ENCODE data around the gene SLC41A2.
"Not testable (repeated sequence)": the region's sequence is repeated elsewhere in the genome, so short reads cannot be mapped to it uniquely, and the experiment has no call there.

The SLC41A2 gene

DNA sequence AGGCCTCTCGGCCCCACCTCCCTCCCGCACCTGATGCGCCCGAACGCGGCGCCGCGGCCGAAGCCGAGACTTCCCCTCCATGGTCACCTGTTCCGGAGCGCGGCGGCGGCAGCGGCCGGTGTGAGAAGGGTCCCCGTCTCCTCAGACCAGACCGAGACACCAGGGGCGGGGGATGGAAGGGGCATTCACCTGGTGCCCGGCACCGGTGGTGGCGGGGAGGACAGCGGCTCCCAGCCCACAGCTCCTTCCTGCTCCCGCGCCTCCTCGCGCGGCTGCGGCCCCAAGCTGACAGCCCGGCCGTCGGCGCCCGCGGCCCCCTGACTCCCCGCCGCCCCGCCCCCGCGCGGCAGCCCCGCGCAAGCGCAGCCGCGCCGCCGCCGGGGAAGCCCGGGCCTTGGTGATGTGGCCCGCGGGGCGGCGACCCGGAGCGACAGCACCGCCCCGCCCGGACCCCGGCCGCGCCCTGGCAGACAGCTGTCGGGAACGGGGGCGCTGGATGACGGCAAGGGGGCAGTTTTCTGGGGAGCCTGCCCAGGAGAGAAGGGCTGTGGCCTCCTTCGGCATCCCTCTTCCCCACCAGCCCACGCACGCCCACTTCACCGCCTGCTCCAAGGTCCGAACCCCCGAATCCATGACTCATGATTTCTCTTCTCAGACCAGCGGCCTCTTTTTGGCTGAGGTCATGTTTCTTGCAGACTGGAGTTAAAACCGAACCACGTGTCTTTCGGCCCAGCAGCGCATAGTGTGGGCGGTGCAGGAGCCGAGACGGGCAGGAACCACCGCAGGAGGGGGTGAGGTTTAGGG lies at the start of gene SLC41A2:
Gene SLC41A2, minus strand, starts transcription at position 290 of the 804 bp plus-strand sequence. CDS start 29,763 bp downstream, outside the sequence.
- peak within 1 kb of the TSS; percentile 96 for H3K27ac Mint-ChIP-seq
- peaks cover 8% of the 10 kb centered on the region for H3K27me3 Mint-ChIP-seq

DNA sequence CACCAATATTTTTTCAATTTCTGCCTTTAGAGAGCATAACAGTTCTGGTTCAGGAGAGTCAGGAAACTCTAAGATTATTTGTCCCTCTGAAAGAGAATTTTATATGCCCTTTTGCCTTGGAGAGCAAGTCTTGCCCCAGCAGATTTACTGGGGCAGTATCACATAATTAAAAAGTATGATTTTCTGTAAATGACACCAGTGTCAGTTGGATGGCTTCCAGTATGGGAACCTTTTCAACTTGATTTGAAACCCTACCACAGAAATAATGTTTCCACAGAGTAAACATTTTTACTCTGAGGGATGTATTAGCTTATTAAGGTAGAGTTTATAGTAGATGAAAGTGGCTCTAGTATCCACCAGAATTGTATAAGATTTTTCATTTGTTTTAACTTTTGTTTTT lies 43.4 kb upstream of the SLC41A2 start:
- Mint-ChIP-seq H3K27me3 (no peaks in the 10 kb centered on the region), H3K4me3 (no peak overlapping the region), H3K9me3 (no peaks in the 10 kb centered on the region), H3K36me3 (ENCODE audit: low read depth) (peaks cover 99% of the 10 kb centered on the region), H3K4me1 (ENCODE audit: low read depth) (peaks cover 33% of the 10 kb centered on the region), H3K27ac (no peak overlapping the region)
- intact Hi-C loops (cut with micrococcal nuclease), result no loop called here

More for the DNA sequence above, at the start of gene SLC41A2:
- Mint-ChIP-seq H3K4me1 (ENCODE audit: low read depth) (peaks cover 33% of the 10 kb centered on the region), H3K9me3 (no peaks in the 10 kb centered on the region), H3K36me3 (ENCODE audit: low read depth) (no peaks in the 10 kb centered on the region), H3K4me3 (peak within 1 kb of the TSS; percentile 85)
- intact Hi-C loops (cut with micrococcal nuclease), result loop anchor here (1.0 to 10.0 kb wide), 3 partner anchors 17 to 97 kb away; partner anchors contain the start of gene NOPCHAP1

GRCh38 chr12:104999347-104999685 lies 41.2 kb upstream of the SLC41A2 start:
- no peaks in the 10 kb centered on the region for H3K27me3 Mint-ChIP-seq
- peak overlapping the region; percentile 69 for H3K27ac Mint-ChIP-seq
- no peak overlapping the region for H3K4me3 Mint-ChIP-seq
- H3K9me3 Mint-ChIP-seq, result no peaks in the 10 kb centered on the region
- H3K36me3 Mint-ChIP-seq (ENCODE audit: low read depth), result peaks cover 100% of the 10 kb centered on the region
- intact Hi-C loops (cut with micrococcal nuclease), result loop anchor here (10.0 kb wide), 1 partner anchor 45 kb away; no protein-coding TSS in a partner anchor
- peaks cover 42% of the 10 kb centered on the region for H3K4me1 Mint-ChIP-seq (ENCODE audit: low read depth)

- intact Hi-C loops (cut with micrococcal nuclease), result loop anchor here (10.0 kb wide), 1 partner anchor 46 kb away; no protein-coding TSS in a partner anchor
- peaks cover 49% of the 10 kb centered on the region for H3K4me1 Mint-ChIP-seq (ENCODE audit: low read depth)
- H3K4me3 Mint-ChIP-seq, result no peak overlapping the region
- no peaks in the 10 kb centered on the region for H3K9me3 Mint-ChIP-seq
- H3K36me3 Mint-ChIP-seq (ENCODE audit: low read depth), result peaks cover 98% of the 10 kb centered on the region
- H3K27me3 Mint-ChIP-seq, result no peaks in the 10 kb centered on the region
- peak overlapping the region; percentile 69 for H3K27ac Mint-ChIP-seq
These were observed 40.6 kb upstream of the SLC41A2 start for GRCh38 chr12:104998423-104999346.

DNA sequence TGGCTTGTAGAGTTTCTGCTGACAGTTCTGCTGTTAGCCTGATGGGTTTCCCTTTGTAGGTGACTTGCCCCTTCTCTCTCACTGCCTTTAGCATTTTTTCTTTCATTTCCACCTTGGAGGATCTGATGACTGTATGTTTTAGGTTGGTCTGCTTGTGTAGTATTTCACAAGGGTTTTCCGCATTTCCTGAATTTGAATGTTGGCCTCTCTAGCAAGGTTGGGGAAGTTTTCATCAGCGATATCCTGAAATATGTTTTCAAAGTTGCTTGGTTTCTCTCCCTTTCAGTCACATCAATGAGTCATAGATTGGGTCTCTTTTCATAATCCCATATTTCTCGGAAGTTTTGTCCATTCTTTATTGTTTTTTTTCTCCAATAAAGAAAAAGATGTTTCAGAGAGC lies 39.5 kb upstream of the SLC41A2 start:
- H3K4me1 Mint-ChIP-seq (ENCODE audit: low read depth), result peaks cover 60% of the 10 kb centered on the region
- peak overlapping the region; percentile 69 for H3K27ac Mint-ChIP-seq
- intact Hi-C loops (cut with micrococcal nuclease), result loop anchor here (10.0 kb wide), 1 partner anchor 47 kb away; no protein-coding TSS in a partner anchor
- no peaks in the 10 kb centered on the region for H3K27me3 Mint-ChIP-seq
- no peaks in the 10 kb centered on the region for H3K9me3 Mint-ChIP-seq
- peaks cover 98% of the 10 kb centered on the region for H3K36me3 Mint-ChIP-seq (ENCODE audit: low read depth)
- H3K4me3 Mint-ChIP-seq, result peak overlapping the region; percentile 2

- H3K4me3 Mint-ChIP-seq, result no peak overlapping the region
- peaks cover 77% of the 10 kb centered on the region for H3K4me1 Mint-ChIP-seq (ENCODE audit: low read depth)
- H3K27ac Mint-ChIP-seq, result peak overlapping the region; percentile 67
- H3K9me3 Mint-ChIP-seq, result no peaks in the 10 kb centered on the region
- peaks cover 98% of the 10 kb centered on the region for H3K36me3 Mint-ChIP-seq (ENCODE audit: low read depth)
- no peaks in the 10 kb centered on the region for H3K27me3 Mint-ChIP-seq
- intact Hi-C loops (cut with micrococcal nuclease), result loop anchor here (10.0 kb wide), 1 partner anchor 50 kb away; no protein-coding TSS in a partner anchor
These were observed 36.2 kb upstream of the SLC41A2 start for GRCh38 chr12:104994336-104994735.

- no peaks in the 10 kb centered on the region for H3K27me3 Mint-ChIP-seq
- no peak overlapping the region for H3K27ac Mint-ChIP-seq
- H3K4me1 Mint-ChIP-seq (ENCODE audit: low read depth), result peaks cover 76% of the 10 kb centered on the region
- intact Hi-C loops (cut with micrococcal nuclease), result loop anchor here (10.0 kb wide), 1 partner anchor 53 kb away; no protein-coding TSS in a partner anchor
- no peaks in the 10 kb centered on the region for H3K9me3 Mint-ChIP-seq
- H3K36me3 Mint-ChIP-seq (ENCODE audit: low read depth), result peaks cover 84% of the 10 kb centered on the region
- H3K4me3 Mint-ChIP-seq, result no peak overlapping the region
These were observed 33.6 kb upstream of the SLC41A2 start for GRCh38 chr12:104991565-104992128.

GRCh38 chr12:104990950-104991349 lies 32.9 kb upstream of the SLC41A2 start:
- Mint-ChIP-seq H3K4me1 (ENCODE audit: low read depth) (peaks cover 74% of the 10 kb centered on the region), H3K9me3 (no peaks in the 10 kb centered on the region), H3K36me3 (ENCODE audit: low read depth) (peaks cover 83% of the 10 kb centered on the region), H3K27ac (no peak overlapping the region), H3K27me3 (no peaks in the 10 kb centered on the region), H3K4me3 (no peak overlapping the region)
- intact Hi-C loops (cut with micrococcal nuclease), result loop anchor here (10.0 kb wide), 1 partner anchor 54 kb away; no protein-coding TSS in a partner anchor

GRCh38 chr12:104986022-104986941 lies 28.2 kb upstream of the SLC41A2 start, which contains the start of gene NOPCHAP1:
NOPCHAP1 (plus strand) TSS chr12:104986316; CDS start chr12:104986353, 37 bp downstream.
- Mint-ChIP-seq H3K36me3 (ENCODE audit: low read depth) (peaks cover 38% of the 10 kb centered on the region), H3K27me3 (no peaks in the 10 kb centered on the region), H3K27ac (peak within 1 kb of the TSS; percentile 86)

DNA sequence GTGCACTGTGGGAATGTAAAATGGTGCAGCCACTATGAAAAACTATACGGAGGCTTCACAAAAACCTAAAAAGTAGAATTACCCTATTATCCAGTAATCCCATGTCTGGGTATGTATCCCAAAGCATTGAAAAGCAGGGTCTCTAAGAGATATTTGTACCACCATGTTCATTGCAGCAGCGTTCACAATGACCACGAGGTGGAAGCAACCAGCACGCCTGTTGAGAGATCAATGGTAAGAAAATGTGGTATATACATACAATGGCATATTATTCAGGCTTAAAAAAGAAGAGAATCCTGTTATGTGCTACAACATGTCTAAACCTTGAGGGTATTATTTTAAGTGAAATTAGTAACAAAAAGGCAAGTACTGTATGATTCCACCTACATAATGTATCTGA lies 27.1 kb upstream of the SLC41A2 start:
- H3K4me1 Mint-ChIP-seq (ENCODE audit: low read depth), result peaks cover 39% of the 10 kb centered on the region
- no peaks in the 10 kb centered on the region for H3K27me3 Mint-ChIP-seq
- peaks cover 27% of the 10 kb centered on the region for H3K36me3 Mint-ChIP-seq (ENCODE audit: low read depth)
- intact Hi-C loops (cut with micrococcal nuclease), result no loop called here
- H3K9me3 Mint-ChIP-seq, result no peaks in the 10 kb centered on the region
- no peak overlapping the region for H3K4me3 Mint-ChIP-seq
- H3K27ac Mint-ChIP-seq, result peak overlapping the region; percentile 86

More at GRCh38 chr12:104986022-104986941, 28.2 kb upstream of the SLC41A2 start, which contains the start of gene NOPCHAP1:
- Mint-ChIP-seq H3K4me3 (peak within 1 kb of the TSS; percentile 89), H3K4me1 (ENCODE audit: low read depth) (peaks cover 49% of the 10 kb centered on the region), H3K9me3 (no peaks in the 10 kb centered on the region)
- intact Hi-C loops (cut with micrococcal nuclease), result loop anchor here (1.0 kb wide), 1 partner anchor 28 kb away; the partner anchor contains the start of gene SLC41A2

- H3K4me3 Mint-ChIP-seq; H3K36me3 Mint-ChIP-seq (ENCODE audit: low read depth); H3K9me3 Mint-ChIP-seq; intact Hi-C loops (cut with micrococcal nuclease); H3K27me3 Mint-ChIP-seq: not testable (repeated sequence)
- peaks cover 29% of the 10 kb centered on the region for H3K4me1 Mint-ChIP-seq (ENCODE audit: low read depth)
- peak overlapping the region; percentile 52 for H3K27ac Mint-ChIP-seq
These were observed 19.6 kb upstream of the SLC41A2 start for GRCh38 chr12:104977688-104978087.

DNA sequence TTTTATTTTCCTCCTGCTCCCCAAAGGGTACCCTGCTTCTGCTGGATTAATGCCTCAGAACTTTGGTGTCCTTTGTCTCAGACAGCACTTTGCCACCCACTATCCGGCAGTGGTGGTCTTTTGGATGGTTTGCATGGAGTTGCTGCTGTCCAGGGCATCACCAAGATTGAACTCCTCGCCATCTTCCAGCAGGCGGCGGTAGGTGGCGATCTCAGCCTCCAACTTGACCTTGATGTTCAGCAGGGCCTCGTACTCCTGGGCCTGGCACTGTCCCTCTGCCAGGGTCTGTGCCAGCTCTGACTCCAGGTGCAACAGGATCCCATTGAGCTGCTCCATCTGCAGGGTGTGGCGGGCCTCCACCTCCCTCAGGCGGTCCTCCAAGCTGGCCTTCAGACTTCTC lies 18.6 kb upstream of the SLC41A2 start:
- Mint-ChIP-seq H3K36me3 (ENCODE audit: low read depth) (no peaks in the 10 kb centered on the region), H3K4me3 (no peak overlapping the region), H3K27ac (peak overlapping the region; percentile 52), H3K9me3 (no peaks in the 10 kb centered on the region), H3K4me1 (ENCODE audit: low read depth) (peaks cover 32% of the 10 kb centered on the region), H3K27me3 (no peaks in the 10 kb centered on the region)
- intact Hi-C loops (cut with micrococcal nuclease), result no loop called here
